ELR (cell line): ENCODE data around the gene SETD3.

Experiments
- DNase-seq: peaks from one replicate; pipeline ENCODE4 v3.0.0-alpha.2; 2015; ENCODE audit warnings: low read depth

SETD3 gene

DNA sequence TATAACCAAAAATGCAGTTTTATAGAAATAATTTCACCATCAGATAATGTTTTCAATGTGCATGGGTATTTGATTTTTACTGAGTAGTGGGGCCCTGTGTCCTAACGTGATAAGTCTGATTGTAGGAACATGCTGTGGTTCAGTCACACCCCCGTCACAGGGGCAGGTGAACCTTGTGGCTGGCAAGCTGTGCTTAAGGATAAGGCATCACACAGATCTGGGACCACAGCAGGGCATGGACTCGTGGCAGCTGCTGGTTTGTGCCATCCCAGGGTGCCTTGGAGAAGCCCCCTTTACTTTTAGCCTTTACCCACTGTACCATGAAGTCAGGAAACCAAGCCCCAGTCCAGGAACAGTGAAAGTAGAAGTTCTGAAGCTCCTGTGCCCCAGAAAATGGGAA is 17.2 kb upstream of the SETD3 start:
- DNase-seq = no peak

DNA sequence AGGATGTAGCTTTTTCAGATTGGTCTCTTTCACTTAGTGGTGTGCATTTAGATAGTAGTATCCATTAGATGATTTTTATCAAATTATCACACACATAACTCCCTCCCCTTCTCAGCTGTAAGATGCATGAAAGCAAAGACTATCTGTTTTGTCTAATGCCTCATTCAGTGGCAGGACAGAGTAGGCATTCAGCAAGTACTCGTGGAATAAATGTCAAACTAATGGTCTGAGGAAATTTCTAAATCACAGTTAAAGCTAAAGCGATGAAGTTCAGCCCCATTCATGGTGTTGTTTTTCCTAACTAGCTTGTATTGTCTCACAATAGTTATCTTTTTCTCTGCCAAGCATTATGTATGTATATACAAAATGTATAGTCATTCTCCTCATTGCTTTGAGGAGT is 16.7 kb upstream of the SETD3 start:
- no peak for DNase-seq

DNA sequence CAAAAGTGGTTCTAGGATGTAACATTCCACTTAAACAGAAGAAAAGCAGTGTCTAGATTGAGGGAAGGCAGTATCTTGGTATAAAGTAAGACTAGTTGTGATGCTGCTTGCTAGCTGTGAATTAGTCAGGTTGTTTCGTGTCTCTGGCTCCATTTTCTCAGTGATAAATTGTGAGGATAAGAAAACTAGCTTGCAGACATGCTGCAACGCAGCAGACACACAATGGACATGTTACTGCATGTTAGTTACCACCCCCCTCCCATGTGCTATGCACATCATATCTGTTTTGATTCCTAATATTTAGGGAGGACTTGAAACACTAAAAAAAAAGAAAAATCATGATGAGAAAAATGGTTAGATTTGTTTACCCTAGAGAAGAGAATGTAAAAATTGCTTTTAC is 3.4 kb upstream of the SETD3 start:
- no peak for DNase-seq

DNA sequence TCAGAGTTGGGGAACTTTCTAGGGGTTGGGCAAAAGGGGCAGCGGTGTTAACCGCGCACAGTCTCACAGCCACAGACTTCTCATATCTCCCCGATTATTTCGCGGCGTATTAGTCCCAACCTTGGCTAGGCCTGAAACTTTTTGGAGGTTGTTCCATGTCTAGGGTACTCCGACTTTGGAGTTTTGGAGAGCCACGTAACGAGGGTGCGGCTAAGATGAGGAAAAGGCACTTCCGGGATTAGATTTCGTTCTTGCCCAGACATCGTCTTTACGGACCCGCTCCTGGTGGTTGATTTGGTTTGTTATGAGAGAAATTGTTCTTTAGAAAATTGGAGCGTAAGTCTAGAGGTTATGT is 1.1 kb upstream of the SETD3 start:
- DNase-seq = peak; percentile 63

DNA sequence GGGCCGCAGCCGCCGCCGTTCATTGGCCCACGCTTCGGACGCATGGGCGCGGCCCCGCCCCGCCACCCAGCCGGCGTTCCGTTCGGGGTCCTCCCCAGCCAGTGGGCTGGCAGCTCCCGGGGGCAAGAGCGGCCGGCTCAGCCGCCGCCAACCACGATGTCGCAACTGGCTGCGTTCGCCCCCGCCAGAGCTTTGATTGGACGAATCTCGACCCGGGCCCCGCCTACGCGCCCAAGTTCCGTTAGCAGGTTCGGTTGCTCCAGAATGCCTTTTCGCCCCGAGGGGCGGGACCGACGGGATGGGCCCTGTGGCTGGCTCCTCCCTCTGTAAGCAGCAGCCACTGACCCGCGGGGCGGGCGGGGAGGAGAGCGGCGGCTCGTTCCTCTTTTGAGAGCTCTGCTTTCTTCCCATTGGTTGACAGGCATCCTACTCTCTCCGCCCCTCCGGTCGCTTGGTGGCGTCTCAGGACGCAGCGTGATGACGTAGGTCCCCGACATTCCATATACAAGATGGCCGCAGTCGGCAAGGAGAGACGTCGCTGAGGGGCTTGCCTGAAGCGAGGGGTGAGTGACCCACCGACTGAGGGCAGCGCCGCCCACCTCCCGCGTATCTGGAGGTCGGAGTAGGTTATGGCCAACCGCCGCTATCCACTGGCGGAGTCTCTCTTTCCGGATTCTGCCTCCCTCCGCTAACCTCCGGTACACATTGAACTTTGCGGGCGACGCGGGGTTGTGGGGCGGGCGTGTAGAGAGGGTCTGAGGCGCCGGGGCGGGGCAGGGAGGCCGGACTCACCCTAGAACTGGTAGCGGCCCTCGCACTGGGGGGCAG is 472 bp upstream of the SETD3 start, which contains the start of gene CCNK:
Gene CCNK (plus strand): TSS at position 493 of the 828 bp plus-strand sequence. CDS start 11,269 bp downstream, outside the sequence.
- peak; percentile 100 for DNase-seq

DNA sequence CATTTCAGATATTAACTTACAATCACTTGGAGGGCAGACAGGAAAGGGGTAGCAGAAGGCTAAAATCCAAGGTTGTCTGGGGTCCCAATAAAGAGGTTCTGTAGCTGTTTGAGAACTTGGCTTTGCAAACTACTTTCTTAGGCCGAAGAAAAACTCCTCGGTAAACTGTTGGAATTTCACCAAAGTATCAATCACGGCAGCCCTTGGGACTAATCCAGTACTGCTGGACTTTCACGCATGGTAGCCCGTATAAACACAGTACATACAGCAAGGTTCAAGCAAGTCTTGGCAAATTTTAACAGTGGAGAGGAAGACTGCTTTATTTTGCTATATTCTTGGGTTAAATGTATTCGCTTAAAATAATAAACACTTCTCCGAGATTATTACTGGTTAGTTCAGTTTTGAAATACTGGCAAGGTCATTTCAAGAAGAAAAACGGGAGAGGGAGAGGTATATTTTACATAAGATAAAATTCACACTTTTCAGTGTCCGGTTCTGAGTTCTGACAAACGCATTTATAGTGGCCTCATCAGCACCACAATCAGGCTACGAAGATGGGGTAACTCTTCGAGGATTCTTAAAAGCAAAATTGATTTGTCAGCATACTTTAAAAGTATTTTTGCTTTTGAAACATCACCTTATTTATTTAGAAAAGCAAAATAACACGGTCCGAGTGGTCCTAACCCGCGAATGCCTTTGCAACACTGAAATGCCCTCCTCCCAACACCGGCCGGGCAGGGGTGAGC is 1.3 kb downstream of the SETD3 start:
- peak; percentile 11 for DNase-seq

DNA sequence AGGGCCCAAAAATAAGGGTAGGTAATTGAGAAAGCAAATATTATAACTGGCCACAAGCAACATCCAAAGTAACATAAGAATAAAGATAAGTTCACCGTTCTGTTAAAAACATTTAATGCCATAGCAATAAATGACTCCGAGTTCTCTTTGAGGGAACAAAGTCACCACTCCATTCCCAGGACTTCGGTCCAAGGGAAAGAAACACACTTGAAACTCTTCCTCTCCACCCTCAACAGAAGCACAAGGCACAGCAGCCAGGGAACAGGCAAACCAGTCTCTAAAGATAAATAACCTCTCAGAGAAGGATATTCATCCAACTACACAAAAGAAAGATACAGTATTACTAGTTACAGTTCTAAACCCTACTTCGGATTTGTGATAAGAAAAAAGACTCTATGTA is 2.5 kb downstream of the SETD3 start:
- no peak for DNase-seq

DNA sequence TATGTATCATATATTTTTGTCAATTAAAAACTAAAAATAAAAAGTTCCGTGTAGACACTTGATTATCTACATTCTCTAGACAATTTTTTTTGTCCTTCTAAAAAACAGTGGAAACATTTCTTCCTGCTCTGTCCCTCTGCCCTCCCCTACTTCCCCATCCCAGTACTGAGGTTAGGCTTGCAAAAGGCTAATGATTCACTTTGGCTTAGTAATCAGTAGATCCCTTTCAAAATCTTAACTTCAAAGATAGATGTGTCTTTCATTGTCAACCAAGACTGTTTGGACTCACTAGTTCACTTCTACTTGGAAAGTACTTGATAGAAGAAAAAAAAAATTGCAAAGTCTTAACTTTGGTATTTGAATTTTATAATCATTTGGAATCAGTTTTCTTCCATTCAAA is 3.8 kb downstream of the SETD3 start:
- DNase-seq = peak; percentile 64

DNA sequence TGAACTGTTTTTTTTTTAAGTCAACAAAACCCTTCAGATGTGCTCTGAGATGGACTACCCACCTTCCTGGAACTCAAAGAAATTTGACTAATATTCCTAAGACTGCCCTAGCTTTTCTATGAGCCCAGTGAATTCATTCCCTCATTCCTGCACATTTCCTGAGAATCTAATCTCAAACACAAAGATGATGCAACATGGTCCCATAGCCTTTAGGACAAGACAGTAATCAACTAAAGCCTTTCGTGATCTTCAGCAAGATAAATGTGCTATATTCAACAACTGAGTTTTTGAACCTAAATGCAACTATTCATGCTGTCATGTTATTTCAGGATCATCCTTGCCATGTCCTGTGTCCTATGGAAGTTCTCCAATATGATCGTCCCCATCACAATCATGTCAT is 5.0 kb downstream of the SETD3 start:
- no peak for DNase-seq

DNA sequence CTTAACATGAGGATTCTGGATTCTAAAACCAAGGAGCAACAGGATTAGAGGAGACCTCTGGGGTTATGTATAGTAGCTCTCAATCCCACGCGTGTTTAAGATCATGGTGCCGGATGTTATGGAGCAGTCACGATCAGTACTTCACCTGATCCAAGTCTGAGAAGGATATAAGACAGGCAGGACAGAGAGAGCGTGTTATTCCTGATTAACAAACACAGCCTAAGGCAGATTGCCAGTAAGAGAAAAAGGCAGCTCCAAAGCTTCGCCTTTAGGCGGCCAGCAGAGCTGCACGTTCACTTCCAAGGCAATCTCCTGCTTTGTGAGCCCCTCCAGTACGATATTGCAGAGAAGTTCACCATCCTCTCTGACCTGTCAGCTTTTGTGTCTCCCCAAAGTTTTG is 5.5 kb downstream of the SETD3 start:
- no peak for DNase-seq

DNA sequence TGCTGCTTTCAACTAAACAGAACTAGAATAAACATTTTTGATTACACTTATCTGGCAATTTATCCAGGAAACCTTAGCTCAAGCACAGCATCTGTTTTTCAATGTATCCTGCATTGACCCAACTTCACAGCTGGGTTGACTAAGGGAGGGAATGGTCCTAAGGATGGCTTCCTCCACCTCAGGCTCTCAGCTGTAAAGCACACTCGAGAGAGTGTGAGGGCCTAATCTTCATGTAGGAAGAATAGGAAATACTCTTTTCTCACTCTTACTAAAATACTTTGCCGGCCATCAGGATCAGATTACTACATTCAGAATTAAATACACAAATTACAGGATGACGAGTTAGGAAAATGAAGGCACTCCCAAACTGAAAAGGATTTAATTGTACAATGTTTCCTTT is 7.2 kb downstream of the SETD3 start:
- no peak for DNase-seq

DNA sequence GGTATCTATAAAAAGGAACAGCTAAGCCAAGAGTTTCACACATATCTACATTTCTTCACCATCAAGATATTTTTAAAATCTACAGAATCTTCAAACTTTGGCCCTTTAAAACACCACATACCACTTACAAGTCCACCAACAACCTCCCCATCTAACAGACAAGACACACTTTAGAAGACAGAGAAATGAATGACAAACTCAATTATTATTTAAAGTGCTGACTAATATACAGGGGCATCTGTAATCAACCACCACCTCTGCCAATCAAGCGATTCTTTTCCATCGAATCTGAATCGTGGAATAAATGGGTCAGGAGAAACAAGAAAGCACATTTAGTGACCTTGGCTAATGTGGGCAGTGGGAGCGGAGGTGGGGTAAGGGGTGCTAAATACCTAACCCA is 7.7 kb downstream of the SETD3 start:
- DNase-seq = peak; percentile 37

DNA sequence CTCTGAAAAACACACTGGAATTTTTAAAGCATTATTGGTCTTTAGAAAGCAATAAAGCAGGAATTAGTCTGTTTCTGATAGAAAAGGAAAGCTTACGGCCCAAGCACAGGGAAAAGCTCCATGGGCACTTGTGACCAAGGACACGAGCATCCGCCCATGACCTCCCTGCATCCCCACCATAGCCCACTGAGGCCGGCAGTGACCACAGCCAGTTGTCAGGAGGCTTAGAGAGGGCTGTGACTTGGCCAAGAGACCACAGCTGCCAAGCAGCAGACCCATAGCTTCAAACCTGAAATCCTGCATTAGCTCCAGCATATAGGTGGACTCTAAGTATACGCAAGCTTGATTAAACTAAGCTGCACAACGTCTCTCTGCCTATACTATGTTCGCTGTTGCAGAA is 8.9 kb downstream of the SETD3 start:
- no peak for DNase-seq

DNA sequence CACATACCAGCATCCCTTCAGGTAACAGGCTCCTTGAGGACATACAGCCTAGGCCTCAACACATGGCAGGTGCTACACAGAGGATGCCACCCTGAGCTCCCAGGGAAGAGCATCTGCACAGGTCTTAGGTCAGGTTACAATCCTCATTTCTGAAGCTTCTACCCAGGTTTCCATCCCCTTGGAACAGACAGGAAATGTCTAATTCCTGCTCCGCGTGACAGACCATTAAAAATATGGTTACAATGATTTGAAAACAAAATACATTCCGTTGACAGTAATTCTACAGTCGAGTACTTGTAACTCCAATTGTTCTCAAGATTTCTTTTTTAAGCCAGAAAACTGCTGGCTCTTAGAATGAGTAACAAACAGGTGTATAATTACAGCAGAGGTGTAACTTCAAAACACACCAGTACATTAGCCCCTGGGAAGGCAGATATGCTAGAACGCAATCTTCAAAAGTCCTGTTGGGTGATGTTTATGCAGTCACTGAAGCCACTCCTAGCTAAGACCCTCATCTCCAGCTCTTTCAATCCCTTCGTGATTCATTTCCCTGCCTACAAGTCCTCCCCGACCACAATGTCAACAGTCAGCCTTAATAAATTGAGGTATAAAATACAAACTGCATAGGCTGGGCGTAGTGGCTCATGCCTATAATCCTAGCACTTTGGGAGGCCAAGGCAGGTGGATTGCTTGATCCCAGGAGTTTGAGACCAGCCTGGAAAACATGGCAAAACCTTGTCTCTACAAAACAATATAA is 11.6 kb downstream of the SETD3 start:
- peak; percentile 40 for DNase-seq

DNA sequence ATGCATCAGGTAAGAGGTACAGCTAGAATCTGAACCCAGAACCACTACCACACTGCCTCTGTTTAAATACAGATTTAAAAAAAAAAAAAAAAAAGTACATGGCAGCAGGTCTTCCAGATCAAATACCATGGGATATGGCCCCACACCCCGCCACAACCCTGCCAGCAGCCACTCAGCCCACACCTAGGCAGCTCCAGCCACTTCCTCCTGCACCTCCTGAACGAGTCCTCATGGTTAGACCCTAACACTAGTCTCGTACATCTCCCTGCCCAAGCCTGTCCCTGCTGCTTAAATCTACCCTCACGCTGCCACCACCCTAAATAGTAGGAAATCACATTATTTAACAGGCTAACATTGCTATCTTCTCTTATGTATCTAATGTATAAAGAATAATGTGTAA is 12.6 kb downstream of the SETD3 start:
- DNase-seq = no peak

DNA sequence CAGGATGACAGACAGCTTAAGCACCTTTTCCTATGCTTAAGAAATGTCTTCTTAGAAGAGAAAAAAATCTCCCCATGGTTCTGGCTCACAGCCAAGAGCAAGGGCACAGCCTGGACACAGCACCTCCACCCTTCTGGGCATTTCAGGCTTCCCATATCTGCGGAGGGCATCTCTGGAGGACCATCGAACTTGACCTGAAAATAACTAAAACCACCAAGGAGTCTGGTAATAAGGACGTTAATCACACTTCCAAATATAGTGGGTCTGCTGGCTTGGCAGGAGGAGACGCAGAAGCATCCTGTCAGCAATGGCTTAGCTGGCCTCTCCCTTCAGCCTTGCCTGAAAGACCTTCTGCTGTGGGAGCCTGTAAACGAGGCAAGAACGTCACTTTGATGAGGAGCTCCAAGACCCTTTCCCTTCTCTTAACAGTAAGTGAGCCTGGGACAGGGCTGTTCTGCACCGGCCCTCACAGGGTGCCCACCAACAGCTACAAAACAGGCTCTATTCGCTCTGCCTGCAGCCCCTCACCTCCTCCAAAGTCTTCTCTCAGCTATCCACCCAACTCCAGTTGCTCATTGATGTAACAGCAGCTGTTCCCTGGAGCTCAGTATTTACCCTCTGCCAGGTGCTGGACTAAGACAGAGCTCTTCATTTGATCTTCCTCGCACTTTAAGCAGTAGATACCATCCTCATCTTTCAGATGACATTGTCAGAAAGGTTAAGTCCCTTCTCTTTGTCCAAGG is 13.2 kb downstream of the SETD3 start:
- no peak for DNase-seq

DNA sequence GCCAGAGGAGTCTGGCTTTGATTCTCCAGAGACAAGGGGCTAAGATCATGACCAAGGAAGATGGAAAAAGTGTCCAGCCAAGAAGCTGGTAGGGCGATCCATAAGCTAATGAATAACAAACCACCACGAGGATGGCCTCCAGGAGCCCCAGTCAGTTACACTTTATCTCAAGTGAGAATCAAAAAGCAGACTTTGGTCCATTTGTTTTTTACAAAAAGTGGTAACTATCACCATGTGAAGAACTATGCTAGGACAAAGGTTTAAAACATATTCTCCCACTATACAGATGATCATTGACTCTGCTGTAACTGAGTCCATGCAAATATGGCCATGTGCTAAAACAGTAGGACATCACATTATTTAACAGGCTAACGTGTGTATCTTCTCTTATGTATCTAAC is 13.9 kb downstream of the SETD3 start:
- DNase-seq = no peak

DNA sequence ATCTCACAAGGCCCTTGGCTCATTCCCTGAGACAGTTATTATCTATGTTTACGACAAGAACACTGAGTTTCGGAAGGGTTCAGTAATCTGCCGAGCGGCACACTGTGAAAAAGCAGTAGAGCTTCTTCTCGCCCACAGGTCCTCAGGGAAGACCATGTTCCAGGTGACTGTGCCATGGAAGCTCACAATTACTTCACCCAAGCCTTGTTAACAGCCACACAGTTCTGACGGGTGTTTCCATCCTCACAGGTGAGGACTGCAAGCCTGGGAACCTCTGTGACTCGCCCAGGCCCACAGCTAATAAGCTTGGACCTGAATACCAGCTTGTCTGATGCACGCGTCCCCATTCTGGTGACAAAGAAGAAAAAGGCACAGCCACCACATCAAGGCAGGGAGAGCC is 15.4 kb downstream of the SETD3 start:
- no peak for DNase-seq

DNA sequence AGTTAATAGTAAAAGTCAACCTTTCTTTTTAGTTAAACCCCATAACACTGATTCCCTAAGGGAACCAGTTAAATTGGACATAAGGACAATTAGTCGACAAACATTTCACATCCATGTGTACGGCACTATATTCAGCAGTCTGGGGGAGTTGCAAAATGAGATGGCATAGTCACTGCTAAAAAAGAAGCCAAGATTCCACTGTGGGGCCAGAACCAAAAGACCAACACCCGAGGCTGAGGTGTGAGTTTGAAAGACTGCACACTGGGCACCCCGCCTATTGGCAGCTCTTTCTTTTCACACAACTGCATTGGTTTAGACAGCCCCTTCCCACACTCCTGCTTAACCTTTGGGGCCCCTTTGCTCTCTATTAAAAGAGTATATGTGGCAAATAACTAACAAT is 16.7 kb downstream of the SETD3 start:
- no peak for DNase-seq

DNA sequence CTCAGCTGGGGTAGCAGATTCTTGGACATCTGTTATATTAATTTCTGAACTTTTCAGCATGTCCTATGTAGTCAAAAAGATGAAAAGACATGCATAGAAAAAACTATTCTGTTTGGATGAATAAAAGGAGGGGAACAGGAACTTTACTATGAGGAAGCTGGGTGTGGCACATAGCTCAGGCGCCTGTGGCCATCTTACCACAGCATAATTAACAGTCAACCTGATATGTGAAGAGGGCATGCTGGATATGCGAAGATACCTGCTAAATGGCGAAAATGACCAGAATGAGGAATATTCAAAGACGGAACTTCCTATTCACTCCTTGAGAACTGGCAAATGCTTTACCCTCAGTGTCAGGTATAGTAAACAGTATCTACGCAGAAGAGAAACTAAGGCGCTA is 18.4 kb downstream of the SETD3 start:
- no peak for DNase-seq

DNA sequence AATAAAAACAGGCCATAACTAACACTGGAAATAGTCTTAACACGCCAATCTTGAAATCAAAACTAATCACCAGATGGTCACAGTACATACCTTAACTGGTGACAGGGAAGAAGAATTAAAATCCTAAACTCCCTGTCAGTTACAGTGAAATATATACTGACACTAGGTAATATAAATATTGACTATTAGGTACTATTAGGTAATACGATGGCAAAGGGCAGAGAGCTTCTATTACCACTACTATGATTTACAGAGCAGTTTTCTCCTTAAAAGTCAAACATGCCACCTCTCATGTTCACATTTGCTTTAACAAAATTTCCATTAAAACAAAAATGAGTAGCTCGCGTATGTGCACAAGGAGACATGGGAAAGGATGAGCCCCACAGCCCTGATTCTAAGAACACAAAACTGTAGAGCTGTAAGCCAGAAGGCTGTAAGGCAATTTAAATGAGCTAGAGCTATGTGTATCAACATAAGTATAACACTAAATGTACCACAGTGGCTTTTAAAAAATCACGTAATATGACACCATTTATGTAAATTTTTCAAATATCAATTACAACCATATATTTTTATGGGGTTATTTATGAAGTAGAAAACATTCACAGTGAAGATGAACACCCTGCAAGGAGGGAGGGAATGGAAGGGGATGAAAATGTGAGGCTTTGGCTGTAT is 19.1 kb downstream of the SETD3 start:
- no peak for DNase-seq

DNA sequence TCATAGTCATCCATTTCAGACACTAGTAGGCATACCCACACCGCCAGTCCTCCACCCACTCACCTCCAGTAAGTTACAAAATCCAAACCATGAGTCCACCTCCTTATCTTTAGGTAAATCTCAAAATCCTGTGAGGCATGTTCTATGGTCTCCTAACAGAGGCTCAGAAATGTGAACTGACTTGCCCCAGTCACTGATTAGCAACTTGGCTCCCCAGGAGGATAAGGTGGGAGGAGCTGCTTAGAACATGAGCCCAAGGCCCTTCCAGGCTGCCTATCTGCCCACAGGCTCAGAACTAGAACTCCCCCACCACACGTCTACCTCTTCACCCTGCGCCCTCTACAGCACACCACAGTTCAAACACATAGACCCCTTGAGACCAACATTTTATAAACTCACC is 19.9 kb downstream of the SETD3 start:
- no peak for DNase-seq
